ENCODE results near the gene MOSMO.
"Not testable (repeated sequence)": the region's sequence is repeated elsewhere in the genome, so short reads cannot be mapped to it uniquely, and the experiment has no call there.

MOSMO gene

GRCh38 chr16:22043882-22044281 is 36.0 kb downstream of the MOSMO start:
- DNase-seq (ENCODE audit: low read depth in 1 of 2, low spot score in 1 of 2), result not testable (repeated sequence)

- DNase-seq (ENCODE audit: low read depth in 1 of 2, low spot score in 1 of 2), result not testable (repeated sequence)
Measured at GRCh38 chr16:22045888-22046287, 38.0 kb downstream of the MOSMO start.

DNA sequence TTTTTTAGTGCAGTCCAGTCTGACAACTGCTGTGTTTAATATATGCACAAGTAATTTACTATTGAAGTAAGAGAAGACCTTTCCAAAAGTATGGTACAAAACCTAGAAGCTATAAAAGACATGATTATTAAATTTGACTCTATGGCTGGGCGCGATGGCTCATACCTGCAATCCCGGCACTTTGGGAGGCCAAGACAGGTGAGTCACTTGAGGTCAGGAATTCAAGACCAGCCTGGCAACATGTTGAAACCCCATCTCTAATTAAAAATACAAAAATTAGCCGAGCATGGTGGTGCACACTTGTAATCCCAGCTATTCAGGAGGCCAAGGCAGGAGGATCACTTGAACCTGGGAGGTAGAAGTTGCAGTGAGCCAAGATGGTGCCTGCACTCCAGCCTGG is 43.1 kb downstream of the MOSMO start:
- DNase-seq (ENCODE audit: low read depth in 1 of 2, low spot score in 1 of 2), result no peak

DNA sequence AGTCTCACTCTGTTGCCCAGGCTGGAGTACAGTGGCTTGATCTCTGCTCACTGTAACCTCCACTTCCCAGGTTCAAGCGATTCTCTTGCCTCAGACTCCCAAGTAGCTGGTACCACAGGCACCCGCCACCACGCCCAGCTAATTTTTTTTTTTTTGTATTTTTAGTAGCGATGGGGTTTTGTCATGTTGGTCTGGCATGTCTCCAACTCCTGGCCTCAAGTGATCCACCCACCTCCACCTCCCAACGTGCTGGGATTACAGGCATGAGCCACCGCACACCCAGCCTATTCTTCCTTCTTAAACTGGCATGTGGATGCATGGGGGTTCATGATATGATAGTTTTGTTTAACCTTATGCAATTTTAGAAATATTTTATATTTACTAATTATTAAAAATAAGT is 45.1 kb downstream of the MOSMO start:
- DNase-seq (ENCODE audit: low read depth in 1 of 2, low spot score in 1 of 2), result no peak

DNA sequence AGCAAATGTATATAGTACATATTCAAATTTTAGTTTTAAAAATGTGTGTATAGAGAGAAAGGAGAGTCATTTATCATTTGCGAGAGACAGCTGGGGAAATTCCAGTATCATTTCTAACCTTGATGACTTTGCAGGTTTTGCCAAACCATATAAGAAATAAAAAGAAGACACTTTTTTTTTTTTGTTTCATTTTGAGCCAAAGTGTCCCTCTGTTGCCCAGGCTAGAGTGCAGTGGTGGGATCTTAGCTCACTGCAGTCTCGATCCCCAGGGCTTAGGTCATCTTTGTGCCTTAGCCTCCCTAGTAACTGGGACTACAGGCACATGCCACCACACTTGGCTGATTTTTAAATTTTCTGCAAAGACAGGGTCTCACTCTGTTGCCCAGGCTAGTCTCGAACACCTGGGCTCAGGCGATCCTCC is 46.0 kb downstream of the MOSMO start:
- DNase-seq (ENCODE audit: low read depth in 1 of 2, low spot score in 1 of 2), result no peak

GRCh38 chr16:22054847-22055590 is 47.1 kb downstream of the MOSMO start:
- DNase-seq (ENCODE audit: low read depth in 1 of 2, low spot score in 1 of 2), result no peak

DNA sequence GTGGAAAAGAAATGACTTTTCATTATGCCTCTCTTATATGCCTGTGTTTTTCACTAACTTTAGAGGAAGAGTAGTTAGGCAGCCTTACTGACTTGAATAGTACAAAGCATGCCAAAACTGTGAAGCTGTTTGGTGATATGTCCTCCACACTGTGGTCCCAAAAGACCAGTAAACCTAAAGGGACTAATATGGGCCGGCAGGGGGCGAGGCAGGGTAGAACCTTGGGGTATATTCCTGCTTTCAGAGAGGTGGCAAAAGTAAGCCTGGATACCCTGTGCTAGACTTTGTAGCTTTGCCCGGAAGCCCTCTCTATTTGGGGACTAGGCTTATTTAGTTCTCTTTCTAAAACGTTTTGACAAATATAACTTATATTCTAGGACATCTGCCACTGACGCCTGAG is 48.0 kb downstream of the MOSMO start:
- DNase-seq (ENCODE audit: low read depth in 1 of 2, low spot score in 1 of 2), result no peak

DNA sequence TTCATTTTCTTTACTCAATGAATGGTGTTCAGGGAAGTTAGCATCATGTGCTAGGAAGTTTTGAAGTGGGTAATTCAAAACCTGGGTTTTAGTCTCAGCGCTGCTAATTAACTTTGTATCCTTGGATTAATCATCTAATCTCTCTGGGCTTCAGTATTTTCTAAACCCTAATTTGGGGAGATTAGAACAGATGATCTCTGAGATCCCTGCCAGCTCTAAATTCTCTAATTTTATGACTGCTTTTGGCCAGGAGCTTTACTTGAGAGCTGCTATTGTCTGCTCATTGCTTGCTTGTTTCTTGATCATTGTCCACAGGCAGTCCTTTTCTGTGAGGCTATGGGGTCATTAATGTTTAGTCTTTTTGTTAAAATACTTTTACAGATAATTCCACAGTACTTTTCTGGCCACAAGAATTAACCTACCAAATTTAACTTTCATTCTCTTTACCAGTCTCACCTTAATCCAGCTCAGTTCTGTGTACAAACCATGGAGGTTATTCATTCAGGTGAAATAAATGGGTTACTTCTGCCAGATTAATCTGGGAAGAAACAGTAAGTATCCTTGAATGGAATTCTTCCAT is 56.1 kb downstream of the MOSMO start:
- DNase-seq (ENCODE audit: low read depth in 1 of 2, low spot score in 1 of 2), result no peak

- no peak for DNase-seq (ENCODE audit: low read depth in 1 of 2, low spot score in 1 of 2)
Measured at GRCh38 chr16:22065252-22065651, 57.3 kb downstream of the MOSMO start.

DNA sequence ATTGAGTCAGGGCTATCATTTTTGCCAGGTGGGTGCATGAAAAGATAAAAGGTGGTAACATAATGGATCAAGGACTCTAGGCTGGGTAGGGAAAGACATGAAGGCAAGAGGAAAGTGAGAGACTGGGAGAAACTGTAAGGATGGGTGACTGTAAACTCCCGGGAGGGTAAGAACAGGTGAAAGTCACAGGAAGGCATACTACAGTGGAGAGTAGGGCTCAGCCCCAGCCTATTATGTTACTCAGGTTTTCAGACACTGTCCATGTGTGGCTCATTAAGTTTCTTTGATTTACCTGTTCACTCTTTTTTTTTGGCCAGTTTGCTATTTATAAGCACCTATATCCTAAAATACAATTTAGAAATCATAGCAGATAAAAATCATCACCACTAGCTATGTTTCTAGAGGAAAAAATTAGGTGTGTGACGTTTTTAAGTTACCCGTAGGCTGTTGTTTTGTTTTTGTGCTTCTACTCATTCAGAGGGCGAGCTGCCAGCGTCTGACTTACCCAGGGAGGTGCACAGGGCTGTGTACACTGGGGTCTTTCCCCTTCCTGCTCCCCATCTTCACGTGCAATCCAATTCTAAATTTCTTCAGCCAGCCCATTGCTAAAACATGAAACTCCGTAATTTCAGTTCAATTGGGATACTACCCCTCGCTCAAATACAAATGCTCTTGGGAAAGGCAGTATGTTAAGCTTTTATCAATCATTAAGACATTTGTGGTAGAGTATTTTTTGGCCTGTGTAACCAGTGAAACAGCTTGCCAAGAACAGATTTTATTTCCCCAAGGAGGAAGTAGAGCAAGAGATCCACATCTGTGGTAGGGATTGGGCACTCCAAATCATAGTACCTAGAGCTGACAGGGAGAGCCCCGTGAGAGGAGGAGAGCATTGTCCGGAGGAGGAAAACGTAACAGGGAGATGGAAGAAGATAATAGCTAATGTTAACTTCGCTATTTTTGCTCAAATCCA is 62.7 kb downstream of the MOSMO start:
- DNase-seq (ENCODE audit: low read depth in 1 of 2, low spot score in 1 of 2), result no peak

GRCh38 chr16:22071331-22071910 is 63.5 kb downstream of the MOSMO start:
- DNase-seq (ENCODE audit: low read depth in 1 of 2, low spot score in 1 of 2), result no peak

- no peak for DNase-seq (ENCODE audit: low read depth in 1 of 2, low spot score in 1 of 2)
Measured at GRCh38 chr16:22073350-22073749, 65.4 kb downstream of the MOSMO start.

- no peak for DNase-seq (ENCODE audit: low read depth in 1 of 2, low spot score in 1 of 2)
Measured at GRCh38 chr16:22075043-22075757, 67.3 kb downstream of the MOSMO start.

- no peak for DNase-seq (ENCODE audit: low read depth in 1 of 2, low spot score in 1 of 2)
Measured at GRCh38 chr16:22075776-22076175, 67.9 kb downstream of the MOSMO start.

- peak; percentile 44 to 62 for DNase-seq (ENCODE audit: low read depth in 1 of 2, low spot score in 1 of 2)
Measured at GRCh38 chr16:22077700-22078313, 69.9 kb downstream of the MOSMO start.

DNA sequence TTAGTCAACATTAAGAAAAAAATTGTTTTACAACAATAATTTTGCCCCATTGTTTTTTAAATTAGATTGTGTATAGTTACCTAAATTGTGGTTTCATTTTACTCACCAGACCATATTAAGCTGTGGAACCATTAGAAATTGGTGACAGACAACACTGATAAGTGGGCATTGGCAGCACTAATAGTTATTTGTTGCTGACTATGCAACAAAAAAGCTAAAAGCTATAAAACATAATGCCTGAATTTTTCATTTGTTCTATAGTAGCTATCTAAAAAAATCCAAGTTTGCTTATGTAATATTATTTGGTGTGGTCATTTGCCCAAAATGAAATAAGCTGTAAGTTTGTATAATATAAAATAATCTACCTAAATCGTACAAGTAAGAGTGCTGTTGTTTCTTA is 70.7 kb downstream of the MOSMO start:
- DNase-seq (ENCODE audit: low read depth in 1 of 2, low spot score in 1 of 2), result no peak

GRCh38 chr16:22081050-22081449 is 73.1 kb downstream of the MOSMO start:
- DNase-seq (ENCODE audit: low read depth in 1 of 2, low spot score in 1 of 2), result no peak

- no peak for DNase-seq (ENCODE audit: low read depth in 1 of 2, low spot score in 1 of 2)
Measured at GRCh38 chr16:22086440-22086839, 78.5 kb downstream of the MOSMO start.

GRCh38 chr16:22088642-22089041 is 80.7 kb downstream of the MOSMO start:
- no peak for DNase-seq (ENCODE audit: low read depth in 1 of 2, low spot score in 1 of 2)

DNA sequence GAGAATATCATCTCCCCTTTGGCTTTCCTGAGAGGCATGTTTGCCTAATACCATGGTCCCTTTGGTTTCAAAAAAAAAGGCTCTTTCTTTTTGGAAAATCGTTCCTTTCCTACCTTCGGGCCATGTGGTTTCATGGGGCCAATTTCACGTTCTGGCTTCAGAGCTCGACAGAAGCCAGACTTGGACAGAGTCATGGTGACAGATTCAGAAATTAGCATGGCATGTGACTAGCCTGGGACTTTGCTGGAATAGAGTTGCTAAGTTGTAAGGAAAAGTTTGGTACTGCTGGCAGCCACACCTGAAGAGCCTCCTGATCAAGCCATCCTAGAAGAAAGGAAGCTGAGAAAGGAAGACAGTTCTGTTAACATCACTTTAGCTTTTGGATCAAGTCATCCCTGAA is 82.0 kb downstream of the MOSMO start:
- DNase-seq (ENCODE audit: low read depth in 1 of 2, low spot score in 1 of 2), result no peak

Data from activated CD4-positive, alpha-beta T cell treated with anti-CD3 and anti-CD28 coated beads, Interleukin-2, amount 50 U/mL, for 24 hours (primary cell).